ENCODE measurements around the gene UTP4.
A peak's percentile ranks its signal among the peaks of the same experiment; 100 is the strongest.

The UTP4 gene

DNA sequence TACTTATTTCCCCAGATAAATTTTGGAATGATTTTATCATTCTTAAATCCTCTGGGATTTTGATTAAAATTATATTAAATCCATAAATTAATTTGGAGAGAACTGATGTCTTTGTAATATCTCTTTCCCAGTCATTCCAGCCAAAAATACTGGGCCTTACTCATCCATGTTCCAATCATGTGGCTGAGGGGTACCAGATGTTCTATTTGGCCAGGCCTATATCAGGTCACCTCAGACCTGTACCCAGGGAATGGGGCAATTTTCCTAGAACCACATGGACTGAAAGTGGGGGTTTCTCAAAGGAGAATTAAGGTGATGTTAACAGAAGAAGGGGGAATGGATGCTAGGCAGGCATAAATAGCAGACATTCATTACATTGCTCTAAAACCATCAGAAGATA, 62.0 kb downstream of the UTP4 start:
- H3K9me3 ChIP-seq (ENCODE audit: control insufficient read depth in 2 of 2, low read length in 2 of 2), result no peaks in the 10 kb centered on the region
- no peak overlapping the region for H3K9ac ChIP-seq (ENCODE audit: low read length in 2 of 2)
- H3K27me3 ChIP-seq (ENCODE audit: control insufficient read depth in 1 of 2, insufficient read depth in 2 of 2, low read length in 2 of 2), result no peaks in the 10 kb centered on the region
- peaks cover 16% of the 10 kb centered on the region for H3K4me1 ChIP-seq (ENCODE audit: control insufficient read depth, insufficient read depth, low read length)
- H3K36me3 ChIP-seq (ENCODE audit: control insufficient read depth in 2 of 2, insufficient read depth in 2 of 2, low read length in 2 of 2), result no peaks in the 10 kb centered on the region
- no peak overlapping the region for H3K27ac ChIP-seq (ENCODE audit: low read length)
- H3K4me3 ChIP-seq (ENCODE audit: low read length in 2 of 2), result no peak overlapping the region

DNA sequence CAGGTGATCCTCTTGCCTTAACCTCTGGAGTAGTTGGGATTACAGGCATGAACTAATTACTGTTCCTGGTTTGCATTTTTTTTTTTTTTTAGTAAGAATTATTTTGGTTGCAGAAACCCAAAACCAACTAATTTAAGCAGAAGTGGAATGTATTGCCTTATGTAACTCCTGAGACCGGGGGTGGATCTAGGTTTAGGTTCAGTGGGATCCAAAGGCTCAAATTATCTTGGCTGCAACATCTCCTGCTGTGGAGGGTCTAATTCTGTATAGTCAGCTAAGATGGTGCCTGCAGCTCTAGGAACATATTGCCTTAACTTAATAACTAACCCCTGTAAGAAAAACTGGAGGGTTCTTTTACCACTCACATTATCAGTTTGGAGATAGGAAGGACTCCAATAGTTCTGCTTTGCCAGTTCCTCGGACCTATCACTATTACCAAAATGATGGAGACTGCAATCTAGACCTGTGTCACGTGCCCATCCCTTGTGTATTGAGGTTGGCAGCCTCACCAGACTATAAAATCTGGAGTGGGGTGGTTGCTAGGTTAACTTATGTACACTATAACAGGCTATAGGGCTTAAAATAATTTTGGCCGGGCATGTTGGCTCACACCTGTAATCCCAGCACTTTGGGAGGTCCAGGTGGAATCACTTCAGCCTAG, 63.0 kb downstream of the UTP4 start:
- H3K27me3 ChIP-seq (ENCODE audit: control insufficient read depth in 1 of 2, insufficient read depth in 2 of 2, low read length in 2 of 2), result no peaks in the 10 kb centered on the region
- H3K9ac ChIP-seq (ENCODE audit: low read length in 2 of 2), result no peak overlapping the region
- H3K27ac ChIP-seq (ENCODE audit: low read length), result no peak overlapping the region
- H3K4me3 ChIP-seq (ENCODE audit: low read length in 2 of 2), result no peak overlapping the region
- no peaks in the 10 kb centered on the region for H3K36me3 ChIP-seq (ENCODE audit: control insufficient read depth in 2 of 2, insufficient read depth in 2 of 2, low read length in 2 of 2)
- H3K4me1 ChIP-seq (ENCODE audit: control insufficient read depth, insufficient read depth, low read length), result peaks cover 13% of the 10 kb centered on the region
- H3K9me3 ChIP-seq (ENCODE audit: control insufficient read depth in 2 of 2, low read length in 2 of 2), result no peaks in the 10 kb centered on the region

DNA sequence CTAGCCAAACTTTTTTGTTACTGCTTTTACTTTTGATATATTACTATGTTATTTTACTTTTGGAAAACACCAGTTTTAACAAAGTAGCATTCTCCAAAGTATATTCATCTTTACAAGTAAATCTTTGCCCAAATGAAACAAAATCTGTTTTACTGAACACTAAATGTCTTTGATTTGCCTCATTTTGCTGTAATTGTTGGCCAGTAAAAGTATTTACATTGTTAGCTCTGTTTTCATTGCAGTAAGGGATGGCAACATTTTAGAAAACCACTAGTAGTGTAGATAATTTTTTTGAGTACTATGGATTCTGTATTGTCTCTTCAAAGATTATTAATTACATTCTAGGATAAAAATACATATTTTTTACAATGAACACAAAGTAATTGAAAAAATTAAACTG, 65.1 kb downstream of the UTP4 start:
- H3K9ac ChIP-seq (ENCODE audit: low read length in 2 of 2), result no peak overlapping the region
- H3K4me1 ChIP-seq (ENCODE audit: control insufficient read depth, insufficient read depth, low read length), result peaks cover 10% of the 10 kb centered on the region

GRCh38 chr16:69199382-69199781, 66.9 kb downstream of the UTP4 start:
- Histone ChIP-seq H3K4me3 (ENCODE audit: low read length in 2 of 2) (no peak overlapping the region), H3K27ac (ENCODE audit: low read length) (no peak overlapping the region), H3K9me3 (ENCODE audit: control insufficient read depth in 2 of 2, low read length in 2 of 2) (no peaks in the 10 kb centered on the region), H3K27me3 (ENCODE audit: control insufficient read depth in 1 of 2, insufficient read depth in 2 of 2, low read length in 2 of 2) (no peaks in the 10 kb centered on the region), H3K4me1 (ENCODE audit: control insufficient read depth, insufficient read depth, low read length) (peaks cover 6% of the 10 kb centered on the region), H3K36me3 (ENCODE audit: control insufficient read depth in 2 of 2, insufficient read depth in 2 of 2, low read length in 2 of 2) (no peaks in the 10 kb centered on the region), H3K9ac (ENCODE audit: low read length in 2 of 2) (no peak overlapping the region)

More for the DNA sequence above, 65.1 kb downstream of the UTP4 start:
- no peak overlapping the region for H3K27ac ChIP-seq (ENCODE audit: low read length)
- H3K4me3 ChIP-seq (ENCODE audit: low read length in 2 of 2), result no peak overlapping the region
- no peaks in the 10 kb centered on the region for H3K9me3 ChIP-seq (ENCODE audit: control insufficient read depth in 2 of 2, low read length in 2 of 2)
- no peaks in the 10 kb centered on the region for H3K27me3 ChIP-seq (ENCODE audit: control insufficient read depth in 1 of 2, insufficient read depth in 2 of 2, low read length in 2 of 2)
- H3K36me3 ChIP-seq (ENCODE audit: control insufficient read depth in 2 of 2, insufficient read depth in 2 of 2, low read length in 2 of 2), result no peaks in the 10 kb centered on the region

GRCh38 chr16:69201291-69201690, 68.8 kb downstream of the UTP4 start:
- Histone ChIP-seq H3K36me3 (ENCODE audit: control insufficient read depth in 2 of 2, insufficient read depth in 2 of 2, low read length in 2 of 2) (no peaks in the 10 kb centered on the region), H3K4me3 (ENCODE audit: low read length in 2 of 2) (no peak overlapping the region), H3K9me3 (ENCODE audit: control insufficient read depth in 2 of 2, low read length in 2 of 2) (no peaks in the 10 kb centered on the region), H3K4me1 (ENCODE audit: control insufficient read depth, insufficient read depth, low read length) (peaks cover 3% of the 10 kb centered on the region), H3K27me3 (ENCODE audit: control insufficient read depth in 1 of 2, insufficient read depth in 2 of 2, low read length in 2 of 2) (no peaks in the 10 kb centered on the region), H3K9ac (ENCODE audit: low read length in 2 of 2) (no peak overlapping the region), H3K27ac (ENCODE audit: low read length) (no peak overlapping the region)

GRCh38 chr16:69201787-69202186, 69.3 kb downstream of the UTP4 start:
- H3K27ac ChIP-seq (ENCODE audit: low read length), result no peak overlapping the region
- no peaks in the 10 kb centered on the region for H3K9me3 ChIP-seq (ENCODE audit: control insufficient read depth in 2 of 2, low read length in 2 of 2)
- H3K27me3 ChIP-seq (ENCODE audit: control insufficient read depth in 1 of 2, insufficient read depth in 2 of 2, low read length in 2 of 2), result no peaks in the 10 kb centered on the region
- H3K4me1 ChIP-seq (ENCODE audit: control insufficient read depth, insufficient read depth, low read length), result peaks cover 3% of the 10 kb centered on the region
- H3K36me3 ChIP-seq (ENCODE audit: control insufficient read depth in 2 of 2, insufficient read depth in 2 of 2, low read length in 2 of 2), result no peaks in the 10 kb centered on the region
- H3K4me3 ChIP-seq (ENCODE audit: low read length in 2 of 2), result no peak overlapping the region
- H3K9ac ChIP-seq (ENCODE audit: low read length in 2 of 2), result no peak overlapping the region

- no peaks in the 10 kb centered on the region for H3K9me3 ChIP-seq (ENCODE audit: control insufficient read depth in 2 of 2, low read length in 2 of 2)
- H3K27me3 ChIP-seq (ENCODE audit: control insufficient read depth in 1 of 2, insufficient read depth in 2 of 2, low read length in 2 of 2), result no peaks in the 10 kb centered on the region
- H3K9ac ChIP-seq (ENCODE audit: low read length in 2 of 2), result no peak overlapping the region
- H3K27ac ChIP-seq (ENCODE audit: low read length), result no peak overlapping the region
- no peak overlapping the region for H3K4me3 ChIP-seq (ENCODE audit: low read length in 2 of 2)
- peaks cover 3% of the 10 kb centered on the region for H3K4me1 ChIP-seq (ENCODE audit: control insufficient read depth, insufficient read depth, low read length)
- no peaks in the 10 kb centered on the region for H3K36me3 ChIP-seq (ENCODE audit: control insufficient read depth in 2 of 2, insufficient read depth in 2 of 2, low read length in 2 of 2)
Measured at GRCh38 chr16:69204172-69204571, 71.7 kb downstream of the UTP4 start.

DNA sequence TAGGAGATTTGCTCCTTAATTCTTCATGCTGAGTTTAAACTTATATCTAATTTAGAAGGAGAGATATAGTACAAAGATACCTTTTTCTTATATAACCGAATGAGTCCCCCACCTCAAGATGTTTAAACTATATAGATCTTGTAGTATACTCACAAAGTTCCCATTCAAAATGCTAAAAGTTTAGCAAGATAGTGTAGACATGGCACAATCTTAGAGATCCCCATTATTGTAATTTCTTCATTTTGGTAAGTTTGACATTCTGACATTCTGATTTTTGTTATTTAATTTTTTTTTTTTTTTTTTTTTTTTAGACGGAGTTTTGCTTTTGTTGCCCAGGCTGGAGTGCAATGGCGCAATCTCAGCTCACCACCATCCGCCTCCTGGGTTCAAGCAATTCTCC, 77.3 kb downstream of the UTP4 start:
- Histone ChIP-seq H3K4me1 (ENCODE audit: control insufficient read depth, insufficient read depth, low read length) (no peaks in the 10 kb centered on the region), H3K9ac (ENCODE audit: low read length in 2 of 2) (no peak overlapping the region), H3K27ac (ENCODE audit: low read length) (no peak overlapping the region), H3K9me3 (ENCODE audit: control insufficient read depth in 2 of 2, low read length in 2 of 2) (no peaks in the 10 kb centered on the region), H3K27me3 (ENCODE audit: control insufficient read depth in 1 of 2, insufficient read depth in 2 of 2, low read length in 2 of 2) (no peaks in the 10 kb centered on the region), H3K4me3 (ENCODE audit: low read length in 2 of 2) (no peak overlapping the region), H3K36me3 (ENCODE audit: control insufficient read depth in 2 of 2, insufficient read depth in 2 of 2, low read length in 2 of 2) (no peaks in the 10 kb centered on the region)

GRCh38 chr16:69217433-69217832, 85.0 kb downstream of the UTP4 start:
- Histone ChIP-seq H3K4me3 (ENCODE audit: low read length in 2 of 2) (no peak overlapping the region), H3K9ac (ENCODE audit: low read length in 2 of 2) (peak overlapping the region in 1 of 2 donors; percentile 9), H3K27me3 (ENCODE audit: control insufficient read depth in 1 of 2, insufficient read depth in 2 of 2, low read length in 2 of 2) (no peaks in the 10 kb centered on the region), H3K4me1 (ENCODE audit: control insufficient read depth, insufficient read depth, low read length) (no peaks in the 10 kb centered on the region), H3K27ac (ENCODE audit: low read length) (no peak overlapping the region), H3K36me3 (ENCODE audit: control insufficient read depth in 2 of 2, insufficient read depth in 2 of 2, low read length in 2 of 2) (no peaks in the 10 kb centered on the region), H3K9me3 (ENCODE audit: control insufficient read depth in 2 of 2, low read length in 2 of 2) (no peaks in the 10 kb centered on the region)
